ENCODE results near the gene ZNF502. TPM values are rescaled to one million over a fixed set of nuclear protein-coding genes. Genes with fewer than 3 reads are reported as not detected.

ZNF502 gene
- total RNA-seq, result 4.9 and 5.9 TPM in 2 replicates

DNA sequence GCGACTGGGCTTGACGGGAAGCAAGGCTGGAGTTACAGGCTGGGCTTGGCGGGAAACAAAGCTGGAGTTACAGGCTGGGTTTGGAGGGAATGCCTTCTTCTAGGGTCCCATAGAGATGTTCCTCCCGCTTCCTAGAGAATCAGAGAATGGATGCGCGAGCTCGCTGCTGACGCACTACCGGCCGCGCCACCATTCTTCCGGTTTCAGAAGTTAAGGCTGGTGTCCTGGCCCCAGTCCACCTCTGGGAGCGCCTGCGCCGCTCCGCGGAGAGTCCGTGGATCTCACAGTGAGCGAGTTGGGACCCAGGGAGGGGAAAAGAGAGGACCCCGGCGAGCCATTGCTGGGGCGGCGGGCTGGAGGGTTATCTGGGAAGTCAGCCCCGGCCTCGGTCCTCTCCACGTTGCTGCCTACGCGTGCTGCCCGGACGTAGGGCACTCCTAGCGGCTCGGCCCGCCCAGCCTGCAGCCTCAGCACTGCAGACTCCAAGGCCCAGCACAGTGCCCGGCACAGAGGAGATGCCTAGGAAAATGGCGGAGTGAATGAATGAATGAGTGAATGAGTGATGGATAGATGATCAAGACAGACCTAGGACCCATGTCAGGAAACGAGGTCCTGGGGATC lies at the start of gene ZNF502:
Gene ZNF502 (plus strand): TSS at position 206 of the 621 bp plus-strand sequence. CDS start 7,602 bp downstream, outside the sequence.

GRCh38 chr3:44729384-44729910 lies 17.0 kb downstream of the ZNF502 start, which contains the start of gene ZNF501:
Gene ZNF501 (plus strand): TSS chr3:44729635. CDS start chr3:44734422, 4,787 bp downstream.

GRCh38 chr3:44761424-44762169 lies 49.1 kb downstream of the ZNF502 start, which contains the start of the genes KIAA1143 and KIF15:
Gene KIAA1143 (minus strand): TSS chr3:44761619. CDS start chr3:44761602, 17 bp downstream.
Gene KIF15 (plus strand): TSS chr3:44761794. CDS start chr3:44761866, 72 bp downstream.

Other genes starting within 250 kb of the ZNF502 start
- 9.5 and 13.1 TPM in 2 replicates for gene ZNF445, start 235.0 kb upstream of the ZNF502 start, total RNA-seq
- 4.2 and 8.6 TPM in 2 replicates for gene ZKSCAN7, start 157.5 kb upstream of the ZNF502 start, total RNA-seq
- 2.2 and 4.2 TPM in 2 replicates for gene ZNF660, start 127.7 kb upstream of the ZNF502 start, total RNA-seq
- 19.4 and 21.1 TPM in 2 replicates for gene ZNF197, start 87.6 kb upstream of the ZNF502 start, total RNA-seq
- 18.5 and 18.7 TPM in 2 replicates for gene ZNF35, start 63.9 kb upstream of the ZNF502 start, total RNA-seq
- 5.6 and 7.6 TPM in 2 replicates for gene ZNF501, start 17.0 kb downstream of the ZNF502 start, total RNA-seq
- gene KIAA1143, start 49.0 kb downstream of the ZNF502 start, total RNA-seq, result 18.1 and 19.1 TPM in 2 replicates
- gene KIF15, start 49.1 kb downstream of the ZNF502 start, total RNA-seq, result 1.5 and 5.8 TPM in 2 replicates
- 7.8 and 14.3 TPM in 2 replicates for gene TMEM42, start 149.3 kb downstream of the ZNF502 start, total RNA-seq
- not detected in 2 replicates for gene TGM4, start 161.9 kb downstream of the ZNF502 start, total RNA-seq